NCI-H1694 (cell line): ENCODE measurements around the gene ADAMTS13.
A peak's percentile ranks its signal among the peaks of the same experiment; 100 is the strongest.

Experiments
- DNase-seq: peaks from one replicate; lab custom pipeline; 2025; lab: John Stamatoyannopoulos, UW

Gene ADAMTS13

DNA sequence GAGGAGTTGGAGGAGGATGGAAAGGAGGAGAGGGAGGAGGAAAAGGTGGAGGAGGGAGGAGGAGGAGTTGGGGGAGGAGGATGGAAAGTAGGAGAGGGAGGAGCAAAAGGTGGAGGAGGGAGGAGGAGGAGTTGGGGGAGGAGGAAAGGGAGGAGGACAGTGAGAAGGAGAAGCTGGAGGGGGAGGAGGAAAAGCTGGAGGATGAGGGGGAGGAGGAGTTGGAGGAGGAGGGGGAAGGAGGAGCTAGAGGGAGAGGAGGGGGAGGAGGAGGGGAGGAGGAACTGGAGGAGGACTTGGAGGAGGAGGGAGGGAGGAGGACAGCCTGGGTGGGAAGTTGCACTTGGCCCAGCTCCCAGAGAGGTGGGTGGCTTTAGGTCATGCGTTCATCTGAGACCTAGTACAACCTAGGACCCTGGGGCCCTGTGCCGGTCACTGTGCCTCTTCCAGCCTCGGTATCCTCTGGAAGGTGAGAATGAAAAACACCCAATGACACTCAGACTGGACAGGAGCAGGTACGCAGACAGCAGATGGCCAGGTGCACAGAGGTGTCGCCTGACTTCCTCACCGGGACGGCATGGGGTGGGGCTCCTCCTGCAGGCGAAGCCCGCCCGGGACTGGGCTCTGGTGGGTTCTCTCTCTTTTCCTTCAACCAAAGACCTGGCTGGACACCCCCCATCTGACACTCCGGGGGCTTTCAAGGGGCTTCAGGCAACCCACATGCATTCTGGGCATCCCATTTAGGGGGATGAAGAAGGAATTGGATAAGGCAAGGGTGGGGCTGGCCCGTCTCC, 68.9 kb downstream of the ADAMTS13 start:
- DNase-seq = no peak

DNA sequence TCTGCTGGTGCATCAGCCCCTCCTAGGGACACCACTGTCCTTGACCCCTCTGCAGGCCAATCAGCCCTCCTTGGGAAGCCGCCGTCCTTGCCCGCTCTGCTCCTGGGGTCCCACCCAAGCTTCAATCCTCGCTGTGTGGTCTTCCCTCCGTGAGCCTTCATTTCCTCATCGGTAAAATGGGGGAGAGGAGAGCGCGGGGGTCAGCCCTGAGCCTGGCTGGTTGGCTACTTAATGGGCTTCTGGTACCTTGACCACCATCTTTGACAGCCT, 69.4 kb downstream of the ADAMTS13 start:
- DNase-seq = no peak

DNA sequence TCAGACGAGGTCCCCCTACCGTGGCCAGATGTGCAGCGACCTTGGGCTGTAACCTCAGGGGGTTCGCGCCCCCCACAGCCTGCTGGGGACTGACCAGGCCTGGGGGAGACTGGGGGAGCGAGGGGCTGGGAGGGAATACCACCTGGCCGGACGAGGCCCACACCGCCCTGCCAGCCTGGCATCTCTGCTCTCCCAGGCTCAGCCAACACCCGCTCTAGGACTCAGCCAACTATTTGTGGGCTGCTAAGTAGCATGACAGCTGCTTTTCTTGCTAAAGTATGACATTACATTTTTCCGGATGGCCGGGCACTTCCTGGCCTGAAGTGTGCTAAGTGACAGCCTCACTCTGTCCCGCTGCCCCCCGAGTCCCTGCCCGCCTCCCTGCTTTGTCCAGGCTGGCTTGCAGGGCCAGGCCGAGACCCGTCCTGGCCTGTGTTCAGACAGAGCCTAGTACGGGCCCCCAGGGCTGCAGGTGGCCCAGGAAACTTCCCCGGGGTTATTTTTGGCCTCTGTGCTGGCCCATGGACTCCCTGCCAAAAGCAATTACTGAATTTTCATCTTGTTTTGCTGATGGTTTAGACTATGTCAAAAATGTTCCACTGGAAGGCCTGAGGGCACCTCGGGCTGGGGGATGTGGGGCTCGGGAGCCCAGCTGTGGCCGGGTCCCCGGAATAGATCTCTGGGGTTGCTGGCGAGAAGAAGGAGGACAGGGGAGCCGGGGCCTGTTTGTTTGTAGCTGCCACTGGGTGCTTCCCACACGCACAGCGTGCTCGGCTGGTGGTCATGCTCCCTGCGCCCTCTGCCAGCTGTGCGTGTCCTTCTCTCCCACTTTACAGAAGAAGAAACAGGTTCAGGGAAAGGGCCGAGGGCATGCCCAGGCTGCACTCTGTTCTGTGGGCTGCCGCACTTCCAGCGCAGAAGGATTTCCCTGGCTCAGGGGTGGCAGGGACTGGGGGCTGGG, 70.2 kb downstream of the ADAMTS13 start:
- peak; percentile 3 for DNase-seq

DNA sequence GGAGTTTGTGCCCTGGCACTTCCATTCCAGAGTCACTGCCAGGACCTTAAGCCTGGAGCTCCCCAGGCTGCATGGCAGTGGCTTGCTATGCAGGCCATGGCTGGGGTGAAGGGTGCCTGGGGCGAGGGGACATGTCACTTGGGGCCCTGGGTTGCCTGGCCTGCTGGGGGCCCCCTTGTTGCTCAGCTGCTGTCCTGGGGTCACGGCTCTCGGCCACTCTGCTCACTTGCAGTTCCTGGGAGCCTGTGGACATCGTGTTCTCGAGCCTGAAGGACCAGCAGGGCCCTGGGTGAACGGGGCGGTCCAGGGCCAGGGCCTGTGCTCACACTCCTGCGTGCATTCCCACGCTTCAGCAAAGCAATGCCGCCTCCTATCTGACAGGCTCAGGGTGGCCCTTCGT, 71.3 kb downstream of the ADAMTS13 start:
- DNase-seq = no peak

DNA sequence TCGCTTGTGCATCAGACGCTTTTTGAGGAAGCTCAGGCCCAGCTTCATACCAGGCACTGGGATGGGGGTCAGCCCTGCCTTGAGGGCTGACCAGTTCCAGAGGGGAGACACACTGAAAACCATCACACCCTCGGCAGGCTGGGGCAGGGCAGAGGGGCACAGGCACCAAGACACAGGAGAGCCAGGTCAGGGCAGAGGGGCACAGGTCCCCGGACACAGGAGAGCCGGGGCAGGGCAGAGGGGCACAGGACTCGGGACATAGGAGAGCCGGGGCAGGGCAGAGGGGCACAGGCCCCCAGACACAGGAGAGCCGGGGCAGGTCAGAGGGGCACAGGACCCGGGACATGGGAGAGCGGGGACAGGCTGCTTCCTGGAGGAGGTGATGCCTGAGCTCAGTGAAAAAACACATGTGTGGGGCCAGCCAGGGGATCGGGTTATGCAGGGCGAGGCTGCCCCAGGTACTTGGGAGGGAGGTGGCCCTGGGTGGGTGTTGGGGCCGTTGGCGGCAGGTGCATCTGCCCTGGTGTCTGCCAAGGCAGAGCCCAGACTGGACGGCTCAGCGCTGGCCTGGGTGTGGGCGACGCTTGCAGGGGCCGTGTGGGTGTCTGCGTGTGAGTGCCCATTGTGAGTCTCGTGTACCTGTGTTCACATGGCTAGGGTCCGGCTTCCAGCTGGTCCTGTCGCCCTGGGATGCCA, 71.8 kb downstream of the ADAMTS13 start:
- DNase-seq = no peak

DNA sequence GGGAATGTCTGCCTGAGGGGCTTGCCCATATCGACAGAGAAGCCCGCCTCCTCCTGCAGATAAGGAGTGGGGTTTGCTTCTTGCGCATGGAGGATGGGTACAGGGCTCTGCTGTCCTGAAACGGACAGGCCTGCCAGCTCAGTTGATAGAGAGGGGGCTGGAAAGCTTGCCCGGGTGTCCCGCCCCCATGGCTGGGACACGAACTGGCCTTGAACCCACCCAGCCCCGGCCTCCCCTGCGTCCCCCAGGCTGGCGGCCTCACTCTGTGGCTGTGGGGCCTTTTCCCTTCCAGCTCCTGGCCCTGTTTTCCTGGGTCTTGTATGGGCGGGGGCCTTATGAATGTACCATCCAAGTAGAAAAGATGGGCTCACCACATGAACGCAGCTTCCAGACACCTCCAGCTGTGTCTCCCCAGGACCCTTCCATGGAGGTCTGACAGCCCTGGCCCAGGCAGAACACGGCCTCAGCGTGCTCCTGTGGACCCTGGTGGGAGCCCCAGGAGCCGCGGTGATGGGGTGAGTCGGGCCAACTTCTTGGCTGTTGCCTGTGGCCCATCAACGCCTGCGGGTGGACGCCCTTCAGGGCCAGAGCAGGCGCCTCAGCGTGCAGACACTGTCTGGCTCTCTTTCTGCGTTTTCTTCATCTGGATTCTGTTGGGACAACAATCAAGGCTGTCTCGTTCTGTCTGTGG, 72.6 kb downstream of the ADAMTS13 start:
- no peak for DNase-seq

DNA sequence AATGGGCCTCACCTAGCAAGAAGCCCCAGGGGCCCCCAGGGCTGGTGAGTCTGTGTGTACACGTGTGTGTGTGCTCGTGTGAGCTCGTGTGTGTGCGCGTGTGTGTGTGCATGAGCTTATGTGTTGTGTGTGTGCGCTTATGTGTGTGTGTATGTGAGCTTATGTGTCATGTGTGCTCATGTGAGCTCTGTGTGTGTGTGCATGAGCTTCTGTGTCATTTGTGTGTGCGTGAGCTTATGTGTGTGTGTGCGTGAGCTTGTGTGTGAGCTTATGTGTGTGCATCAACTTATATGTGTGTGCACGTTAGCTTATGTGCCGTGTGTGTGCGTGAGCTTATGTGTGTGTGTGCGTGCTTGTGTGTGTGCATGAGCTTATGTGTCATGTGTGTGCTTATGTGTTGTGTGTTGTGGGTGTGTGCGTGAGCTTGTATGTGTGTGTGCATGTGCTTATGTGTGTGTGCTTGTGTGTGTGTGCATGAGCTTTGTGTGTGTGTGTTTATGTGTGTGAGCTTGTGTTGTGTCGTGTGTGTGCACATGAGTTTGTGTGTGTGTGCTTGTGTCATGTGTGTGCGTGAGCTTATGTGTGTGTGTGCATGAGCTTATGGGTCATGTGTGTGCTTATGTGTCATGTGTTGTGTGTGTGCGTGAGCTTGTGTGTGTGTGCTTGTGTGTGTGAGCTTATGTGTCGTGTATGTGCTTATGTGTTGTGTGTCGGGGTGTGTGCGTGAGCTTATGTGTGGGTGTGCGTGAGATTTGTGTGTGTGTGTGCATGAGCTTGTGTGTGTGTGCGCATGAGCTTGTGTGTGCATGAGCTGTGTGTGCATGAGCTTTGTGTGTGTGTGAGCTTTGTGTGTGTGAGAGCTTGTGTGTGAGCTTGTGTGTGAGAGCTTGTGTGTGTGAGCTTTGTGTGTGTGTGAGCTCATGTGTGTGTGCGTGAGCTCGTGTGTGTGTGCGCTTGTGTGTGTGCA, 73.4 kb downstream of the ADAMTS13 start:
- DNase-seq = no peak

DNA sequence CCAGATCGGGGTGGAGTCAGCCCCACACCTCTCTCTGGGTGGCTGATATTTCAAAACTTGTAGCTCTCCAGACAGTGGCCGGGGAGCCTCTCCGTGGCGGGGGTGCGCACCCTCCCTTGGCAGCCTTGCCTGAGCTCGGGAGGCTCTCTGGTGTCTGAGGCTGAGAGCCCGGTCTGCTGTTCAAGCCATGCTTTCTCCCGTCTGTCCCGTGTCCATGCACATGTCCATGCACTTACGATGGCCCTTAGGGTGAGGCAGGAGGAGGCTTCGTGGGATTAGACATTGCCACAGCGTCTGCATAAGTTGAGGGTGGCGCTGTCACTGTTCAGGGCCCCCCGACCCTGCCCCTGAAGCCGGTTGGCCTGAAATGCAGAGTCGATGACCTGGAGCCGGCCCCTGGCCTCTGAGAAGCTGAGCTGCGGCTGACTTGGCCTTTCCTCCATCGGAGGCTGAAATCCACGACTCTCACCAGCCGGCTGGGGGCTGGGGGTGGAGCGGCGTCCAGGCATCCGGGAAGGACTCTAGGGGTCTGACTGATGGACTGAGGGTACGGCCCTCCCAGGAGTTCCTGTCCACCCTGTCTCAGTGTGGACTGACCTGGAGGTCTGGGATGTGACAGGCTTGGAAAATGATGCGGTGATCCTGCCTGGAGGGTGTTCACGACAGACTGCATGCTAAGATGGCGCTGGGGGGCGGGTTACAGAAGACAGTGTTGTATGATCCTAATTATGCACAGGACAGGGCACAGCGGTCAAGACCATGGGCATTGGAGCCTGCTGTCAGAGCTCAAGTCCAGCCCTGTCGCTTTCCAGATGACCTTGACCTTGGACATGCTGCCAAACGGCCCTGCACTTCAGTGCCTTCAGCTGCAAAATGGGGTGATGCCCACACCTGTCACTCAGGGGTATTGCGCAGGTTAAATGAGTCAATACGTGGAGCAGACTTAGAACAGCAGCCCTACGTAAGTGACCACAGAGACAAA, 75.0 kb downstream of the ADAMTS13 start:
- no peak for DNase-seq

DNA sequence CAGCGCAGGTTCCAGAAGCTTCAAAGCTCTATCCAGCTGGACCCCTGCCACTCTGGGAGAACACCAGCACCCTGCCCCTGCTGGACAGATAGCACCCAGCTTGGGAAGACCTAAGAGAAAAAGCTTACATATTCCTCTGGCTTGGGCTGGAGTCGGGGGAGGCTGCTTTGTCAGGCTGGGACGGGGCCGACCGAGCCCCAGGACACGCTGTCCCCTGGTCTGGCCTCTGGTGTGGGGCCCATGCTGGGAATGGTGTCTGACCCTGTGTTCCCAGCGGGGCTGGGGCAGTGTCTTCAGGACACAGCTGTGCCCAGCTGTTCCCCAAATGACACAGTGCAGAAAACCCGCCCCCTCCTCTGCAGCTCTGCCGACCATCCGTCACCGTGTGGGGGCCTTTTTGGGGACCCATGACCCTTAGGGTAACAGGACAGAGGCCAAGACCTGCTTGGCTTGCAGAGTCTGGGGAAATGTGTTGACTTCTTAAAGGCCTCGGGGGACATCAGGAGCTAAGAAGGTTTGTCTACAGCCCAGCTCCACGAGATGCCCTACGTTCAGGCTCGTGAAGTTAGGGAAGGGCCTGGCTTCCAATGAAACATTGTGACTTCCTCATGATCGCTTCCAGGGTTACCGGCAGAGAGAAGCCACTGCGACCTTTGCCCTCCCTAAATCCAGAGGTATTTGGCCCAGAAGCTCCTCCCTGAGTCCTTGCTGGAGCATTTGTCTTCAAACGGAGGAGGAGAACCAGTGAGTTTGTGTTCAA, 77.1 kb downstream of the ADAMTS13 start:
- DNase-seq = no peak

DNA sequence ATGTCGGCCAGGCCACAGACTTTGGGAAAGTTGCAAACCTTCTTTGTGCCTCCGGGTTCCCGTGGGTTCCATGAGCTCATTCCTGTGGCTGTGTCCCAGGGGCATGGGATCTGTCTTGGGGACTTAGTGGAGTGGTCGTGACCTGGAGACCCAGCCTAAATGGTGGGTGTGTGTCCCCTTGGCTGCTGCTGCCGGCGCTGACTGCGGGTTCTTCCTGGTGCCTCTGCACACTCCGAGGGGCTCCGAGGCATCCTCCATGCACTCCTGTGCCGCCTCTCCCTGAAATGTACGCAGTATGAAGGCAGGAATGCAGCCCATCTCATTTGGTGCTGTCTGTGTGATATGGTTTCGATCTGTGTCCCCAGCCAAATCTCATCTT, 77.7 kb downstream of the ADAMTS13 start:
- DNase-seq = no peak

DNA sequence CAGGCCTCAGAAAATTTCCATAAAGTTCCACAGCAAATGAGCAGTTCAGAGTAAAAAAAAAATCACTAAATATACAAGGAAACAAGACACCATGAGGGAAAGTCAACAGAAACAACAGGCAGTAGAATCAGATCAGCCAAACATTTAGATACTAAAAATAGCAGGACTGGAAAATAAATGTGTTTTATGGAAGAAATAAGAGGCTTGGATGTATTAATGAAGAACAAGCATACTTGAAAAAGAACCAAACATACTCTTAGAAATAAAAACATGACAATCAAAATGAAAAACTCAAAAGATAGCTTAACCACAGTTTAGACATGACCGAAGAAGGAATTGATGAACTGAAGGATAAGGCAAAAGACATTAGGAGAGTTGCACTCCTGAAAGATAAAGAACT, 79.9 kb downstream of the ADAMTS13 start:
- no peak for DNase-seq

DNA sequence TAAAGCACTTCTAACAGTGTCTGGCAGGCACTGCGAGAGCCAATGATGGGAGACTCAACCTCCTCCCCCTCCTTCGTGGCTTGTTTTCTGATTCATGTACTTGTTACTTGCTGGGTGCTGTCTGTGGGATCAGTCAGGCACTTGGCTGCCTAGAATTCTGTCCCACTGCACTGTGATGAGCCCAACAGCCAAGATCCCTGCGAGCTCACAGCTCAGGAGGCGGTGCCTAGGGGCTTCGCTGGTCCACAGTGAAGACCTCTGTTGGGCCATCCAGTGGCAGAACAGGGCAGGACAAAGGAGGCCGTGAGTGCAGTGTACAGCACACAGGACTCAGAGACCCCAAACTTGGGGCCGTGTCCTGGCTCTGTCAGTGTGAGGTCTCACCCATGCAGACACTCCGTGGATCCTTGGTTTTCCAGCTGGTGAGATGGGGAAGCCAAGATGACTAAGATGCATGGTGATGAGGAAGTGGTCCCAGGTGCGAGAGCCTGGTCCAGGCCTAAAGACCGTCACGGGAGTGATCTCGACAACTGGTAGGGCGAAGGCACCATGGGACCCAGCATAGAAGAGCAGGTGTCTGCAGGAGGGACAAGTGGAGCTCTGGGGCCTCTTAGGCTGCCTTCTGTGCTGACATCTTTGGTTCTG, 83.1 kb downstream of the ADAMTS13 start:
- DNase-seq = no peak

DNA sequence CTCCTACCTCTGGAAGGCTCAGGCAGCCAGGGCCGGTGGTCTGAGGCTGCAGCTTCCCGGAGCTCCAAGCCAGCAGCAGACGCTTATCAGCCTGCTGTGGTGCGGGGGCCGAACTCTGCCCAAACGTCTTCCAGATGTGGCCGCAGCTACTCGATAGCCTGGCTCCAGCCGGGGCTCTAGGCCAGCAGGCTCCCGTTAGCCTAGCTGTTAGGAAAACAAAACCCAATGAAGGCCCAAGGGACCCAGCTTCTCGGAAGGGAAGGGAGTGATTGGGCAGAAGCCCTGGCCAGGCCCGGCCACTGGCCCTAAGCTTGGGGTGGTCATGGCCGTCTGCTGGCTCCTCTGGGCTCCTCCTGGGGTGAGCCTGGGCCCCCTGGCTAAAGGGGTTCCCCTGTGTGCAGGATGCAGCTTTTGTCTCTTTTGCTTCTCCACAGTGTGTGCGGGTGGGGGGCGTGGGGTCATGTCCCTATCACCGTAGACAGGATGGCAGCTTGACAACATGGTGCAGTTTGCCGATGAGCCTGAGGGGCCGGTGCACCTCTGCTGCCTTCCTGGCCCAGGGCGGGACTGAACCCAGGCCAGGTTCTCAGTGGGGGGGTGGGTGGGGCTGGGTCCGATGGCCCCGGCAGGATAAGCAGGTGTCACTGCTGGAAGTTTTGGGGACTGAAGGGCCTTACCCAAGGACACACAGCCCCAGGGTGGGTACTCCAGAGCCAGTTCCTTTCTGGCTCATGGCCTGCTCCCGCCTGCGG, 83.9 kb downstream of the ADAMTS13 start:
- no peak for DNase-seq

DNA sequence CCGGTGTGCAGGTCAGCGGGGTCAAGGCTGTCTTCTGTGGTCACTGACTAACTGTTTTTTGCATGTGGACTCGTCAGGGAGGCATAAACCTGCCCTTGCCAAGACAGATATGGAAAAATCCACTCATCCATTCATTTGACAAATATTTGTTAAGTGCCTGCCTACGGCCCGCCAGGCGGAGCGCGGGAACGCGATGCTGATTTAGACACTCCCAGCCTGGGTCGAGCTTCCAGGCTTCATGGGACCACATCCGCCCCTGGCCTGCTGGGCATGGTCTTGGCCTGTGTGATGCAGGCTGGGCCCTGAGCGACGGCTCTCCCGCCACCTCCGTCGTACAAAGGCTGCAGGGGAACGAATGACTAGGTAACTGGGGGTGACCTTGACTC, 84.5 kb downstream of the ADAMTS13 start:
- no peak for DNase-seq

DNA sequence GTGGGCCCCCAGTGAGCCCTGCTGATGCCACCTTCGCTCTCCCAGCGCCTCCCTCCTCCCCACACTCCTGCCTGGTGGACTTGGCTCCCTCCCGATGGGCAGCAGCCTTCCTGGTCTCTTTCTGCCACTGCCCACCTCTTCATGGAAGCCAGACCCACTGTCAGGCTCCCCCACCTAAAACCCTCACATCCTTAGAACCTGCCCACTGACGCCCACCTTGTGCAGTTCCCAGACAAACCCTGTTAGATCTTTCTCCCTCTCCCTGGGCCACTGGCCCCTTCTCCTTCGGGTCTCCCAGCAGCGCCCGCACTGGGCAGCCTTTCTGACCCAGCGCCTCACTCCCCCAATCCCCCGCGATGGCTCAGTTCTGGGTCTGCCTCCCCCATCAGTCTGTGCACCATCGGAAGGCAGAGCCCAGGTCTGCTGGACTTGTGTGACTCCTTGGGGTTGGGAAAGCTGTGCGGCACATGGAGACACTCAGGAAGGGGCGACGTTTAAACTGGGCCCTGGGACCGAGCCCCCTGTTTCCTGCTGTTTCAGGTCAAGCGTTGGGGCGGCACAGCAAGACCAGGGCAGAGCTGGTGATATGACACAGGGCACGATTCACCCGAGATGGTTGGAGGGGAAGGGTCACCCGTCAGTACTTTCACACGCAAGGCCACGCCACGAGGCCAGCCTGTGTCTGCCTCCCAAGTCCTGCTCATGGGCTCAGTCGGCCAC, 85.2 kb downstream of the ADAMTS13 start:
- DNase-seq = no peak

DNA sequence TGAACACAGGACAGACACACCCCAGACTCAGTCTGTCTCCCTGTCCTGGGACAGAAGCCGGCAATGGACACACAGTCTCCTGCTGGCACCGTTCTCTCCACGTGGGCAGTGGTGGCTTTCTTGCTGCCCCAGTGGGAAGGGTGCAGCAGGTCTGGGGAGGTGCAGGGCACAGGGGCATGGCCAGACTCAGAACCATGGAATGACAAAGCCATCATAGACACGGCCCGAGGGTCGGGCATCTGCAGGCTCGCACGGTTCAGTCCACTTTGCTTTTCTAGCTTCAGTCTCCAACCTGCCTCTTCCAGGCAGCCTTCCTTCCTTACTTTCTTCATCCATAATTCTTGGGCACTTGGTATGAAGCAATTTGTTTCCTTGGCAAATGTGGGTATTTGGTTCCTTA, 85.9 kb downstream of the ADAMTS13 start:
- DNase-seq = no peak
